HUES64 (cell line): Measurements from ENCODE around the gene RNF2. TPM values are rescaled to one million over a fixed set of nuclear protein-coding genes. Genes with fewer than 3 reads are reported as not detected.
"Not testable (repeated sequence)": the region's sequence is repeated elsewhere in the genome, so short reads cannot be mapped to it uniquely, and the experiment has no call there.

Experiments
- H3K27ac ChIP-seq: 2 replicates; pipeline ENCODE4 v1.7.0; 2013; ENCODE audit warnings: low read depth, low read length, inconsistent platforms
- H3K27me3 ChIP-seq: 2 replicates; pipeline ENCODE4 v1.6.1; 2013; ENCODE audit warnings: mild to moderate bottlenecking, low read length; ENCODE audit not compliant: insufficient read depth
- H3K36me3 ChIP-seq: 2 replicates; pipeline ENCODE4 v1.6.1; 2013; ENCODE audit warnings: mild to moderate bottlenecking, low read length; ENCODE audit not compliant: insufficient read depth
- H3K4me1 ChIP-seq: 2 replicates; pipeline ENCODE4 v1.6.1; 2013; ENCODE audit warnings: mild to moderate bottlenecking, low read length, moderate library complexity; ENCODE audit not compliant: insufficient read depth
- H3K4me3 ChIP-seq: 2 replicates; pipeline ENCODE4 v1.5.1; 2013; ENCODE audit warnings: mild to moderate bottlenecking, low read length, moderate library complexity
- H3K9ac ChIP-seq: 2 replicates; pipeline ENCODE4 v1.6.1; 2013; ENCODE audit warnings: mild to moderate bottlenecking, low read depth, low read length
- H3K9me3 ChIP-seq: 2 replicates; pipeline ENCODE4 v1.6.1; 2013; ENCODE audit warnings: low read depth, low read length; ENCODE audit not compliant: insufficient read depth
- WGBS: fragments of 150-250, 120-280 bp; methylation state at CpG from one replicate; pipeline ENCODE4 v1.1.7; 2013; ENCODE audit warnings: missing lambda C conversion rate; 5-methylcytosine and 5-hydroxymethylcytosine counted together
- polyA plus RNA-seq, 2 experiments: library from polyadenylated mRNA; stranded (reverse); fragments of 50-300 nt; gene quantifications; one replicate each; pipeline ENCODE4 v1.2.3, GENCODE V29; 2013

Gene RNF2
- 50.8 TPM for polyA plus RNA-seq (2013, experiment 1 of 2)
- 55.2 TPM for polyA plus RNA-seq (2013, experiment 2 of 2)

DNA sequence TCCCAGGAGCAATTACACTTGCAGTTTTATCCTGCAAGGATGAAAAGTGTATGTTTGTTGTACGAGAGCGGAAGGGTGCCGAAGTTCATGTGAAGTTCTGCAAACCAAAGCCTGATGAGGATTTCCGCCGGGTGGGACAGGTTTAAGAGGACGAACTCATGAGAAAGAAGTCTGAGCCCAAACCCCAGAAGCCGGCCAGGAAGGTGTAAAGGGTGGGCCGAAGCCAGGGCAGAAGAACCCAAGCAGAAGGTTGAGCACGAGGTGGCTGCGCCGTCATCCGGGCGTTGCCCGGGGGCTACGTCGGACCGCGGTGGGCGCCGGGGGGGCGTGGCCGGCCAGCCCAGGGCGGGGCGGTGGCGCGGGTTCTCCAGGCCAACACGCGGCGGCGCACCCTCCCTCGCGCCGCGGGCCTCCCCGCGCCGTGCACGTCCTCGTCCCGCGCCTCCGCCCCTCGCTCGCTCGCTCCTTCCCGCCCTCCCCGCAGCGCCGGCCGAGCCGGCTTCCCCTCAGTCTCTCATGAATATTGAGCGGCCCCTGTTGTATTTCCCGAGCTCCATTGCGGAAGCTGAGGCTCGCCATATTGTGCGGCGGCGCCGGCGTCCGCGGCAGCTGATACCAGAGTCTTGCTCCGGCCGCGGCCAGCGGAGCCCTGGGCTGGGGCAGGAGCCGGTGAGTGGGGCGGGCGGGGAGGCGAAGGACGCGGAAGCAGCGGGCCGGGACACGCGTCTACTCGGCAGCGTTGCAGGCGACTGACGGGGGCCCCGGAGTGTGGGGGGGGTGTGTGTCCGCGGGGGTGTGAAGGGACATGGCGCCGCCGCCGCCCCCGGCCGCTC, at the start of gene RNF2:
Gene RNF2 (plus strand): TSS at position 578 of the 833 bp plus-strand sequence. CDS start 41,996 bp downstream, outside the sequence.
- Histone ChIP-seq H3K4me1 (peaks cover 29% of the 10 kb centered on the region), H3K27ac (peak within 1 kb of the TSS; percentile 57), H3K27me3 (peaks cover 17% of the 10 kb centered on the region), H3K9me3 (no peaks in the 10 kb centered on the region), H3K4me3 (peak within 1 kb of the TSS; percentile 80), H3K9ac (peak within 1 kb of the TSS; percentile 86), H3K36me3 (no peaks in the 10 kb centered on the region)
- 6% methylated on average over 89 of the region's 89 CpGs for WGBS

GRCh38 chr1:184999974-185000373, 45.4 kb upstream of the RNF2 start:
- WGBS, result 98% methylated on average over 6 of the region's 6 CpGs
- not testable (repeated sequence) for H3K9ac ChIP-seq, H3K4me3 ChIP-seq

DNA sequence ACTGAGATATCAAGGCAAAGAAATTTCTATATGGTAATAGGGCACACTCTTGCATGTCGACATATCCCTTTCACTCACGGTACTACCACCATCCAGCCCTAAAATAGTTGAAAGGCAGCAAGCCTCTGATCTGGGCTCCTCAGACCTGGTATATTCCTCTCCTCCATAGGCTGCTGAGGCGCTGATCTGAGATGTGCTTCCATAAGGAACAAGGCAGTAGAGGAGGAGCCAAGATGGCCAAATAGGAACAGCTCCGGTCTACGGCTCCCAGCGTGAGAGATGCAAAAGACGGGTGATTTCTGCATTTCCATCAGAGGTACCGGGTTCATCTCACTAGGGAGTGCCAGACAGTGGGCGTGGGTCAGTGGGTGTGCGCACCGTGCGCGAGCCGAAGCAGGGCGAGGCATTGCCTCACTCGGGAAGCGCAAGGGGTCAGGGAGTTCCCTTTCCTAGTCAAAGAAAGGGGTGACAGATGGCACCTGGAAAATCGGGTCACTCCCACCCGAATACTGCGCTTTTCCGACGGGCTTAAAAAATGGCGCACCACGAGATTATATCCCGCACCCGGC, 44.0 kb upstream of the RNF2 start:
- WGBS, result 89% methylated on average over 21 of the region's 26 CpGs
- H3K4me1 ChIP-seq, H3K4me3 ChIP-seq, H3K9ac ChIP-seq, H3K9me3 ChIP-seq, H3K27ac ChIP-seq, H3K36me3 ChIP-seq, H3K27me3 ChIP-seq: not testable (repeated sequence)

More at GRCh38 chr1:184999974-185000373, 45.4 kb upstream of the RNF2 start:
- not testable (repeated sequence) for H3K36me3 ChIP-seq, H3K4me1 ChIP-seq, H3K9me3 ChIP-seq, H3K27ac ChIP-seq, H3K27me3 ChIP-seq

- no peak overlapping the region for H3K9ac ChIP-seq
- no peaks in the 10 kb centered on the region for H3K4me1 ChIP-seq
- no peaks in the 10 kb centered on the region for H3K27me3 ChIP-seq
- H3K9me3 ChIP-seq, result no peaks in the 10 kb centered on the region
- H3K36me3 ChIP-seq, result no peaks in the 10 kb centered on the region
- H3K27ac ChIP-seq, result no peak overlapping the region
- H3K4me3 ChIP-seq, result no peak overlapping the region
Observed at GRCh38 chr1:185008838-185009237, 36.5 kb upstream of the RNF2 start.

DNA sequence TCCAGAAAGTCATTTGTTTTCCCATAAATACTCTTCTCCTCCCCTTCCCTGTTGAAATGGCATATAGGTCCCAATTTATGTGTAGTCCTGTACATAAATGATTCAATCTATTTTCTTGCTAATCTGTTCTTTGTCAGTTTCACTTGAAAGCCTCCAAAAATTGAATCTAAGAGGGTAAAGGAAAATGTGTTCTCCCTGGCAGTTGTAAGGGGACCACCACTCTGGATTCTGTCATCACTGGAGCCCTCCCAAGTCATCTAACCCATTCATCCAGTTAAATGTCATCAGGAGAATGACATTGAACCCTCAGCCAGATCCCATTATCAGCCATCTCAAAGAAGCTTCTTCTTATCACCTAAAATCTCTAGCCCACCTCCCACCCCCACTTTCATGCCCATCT, 35.0 kb upstream of the RNF2 start:
- Histone ChIP-seq H3K27me3 (no peaks in the 10 kb centered on the region), H3K9me3 (no peaks in the 10 kb centered on the region), H3K4me3 (no peak overlapping the region), H3K9ac (no peak overlapping the region), H3K36me3 (no peaks in the 10 kb centered on the region), H3K27ac (no peak overlapping the region), H3K4me1 (no peaks in the 10 kb centered on the region)

GRCh38 chr1:185014941-185015340, 30.4 kb upstream of the RNF2 start:
- WGBS, result 93% methylated on average over 3 of the region's 3 CpGs
- H3K27ac ChIP-seq, result no peak overlapping the region
- H3K4me3 ChIP-seq, result no peak overlapping the region
- H3K27me3 ChIP-seq, result no peaks in the 10 kb centered on the region
- H3K36me3 ChIP-seq, result no peaks in the 10 kb centered on the region
- H3K4me1 ChIP-seq, result no peaks in the 10 kb centered on the region
- H3K9ac ChIP-seq, result no peak overlapping the region
- no peaks in the 10 kb centered on the region for H3K9me3 ChIP-seq

GRCh38 chr1:185015631-185016030, 29.7 kb upstream of the RNF2 start:
- Histone ChIP-seq H3K9me3 (no peaks in the 10 kb centered on the region), H3K27me3 (no peaks in the 10 kb centered on the region), H3K4me1 (no peaks in the 10 kb centered on the region), H3K9ac (no peak overlapping the region), H3K4me3 (no peak overlapping the region), H3K36me3 (no peaks in the 10 kb centered on the region), H3K27ac (no peak overlapping the region)
- 91% methylated on average over 3 of the region's 3 CpGs for WGBS

DNA sequence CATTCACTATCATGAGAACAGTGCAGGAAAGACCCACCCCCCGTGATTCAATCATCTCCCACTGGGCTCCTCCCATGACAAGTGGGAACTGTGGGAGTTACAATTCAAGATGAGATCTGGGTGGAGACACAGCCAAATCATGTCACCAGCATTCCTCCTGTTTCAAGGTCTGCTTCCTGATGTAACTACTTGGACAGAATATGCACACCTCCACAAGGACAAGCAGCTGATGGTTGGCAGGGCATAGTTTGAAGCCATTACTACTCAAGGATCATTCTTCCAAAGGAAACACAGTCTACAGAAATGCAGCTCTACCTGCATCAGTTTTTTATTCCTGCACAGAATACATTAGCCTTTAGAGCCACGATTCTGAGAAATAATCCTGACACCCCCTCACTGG, 28.5 kb upstream of the RNF2 start:
- Histone ChIP-seq H3K27me3 (no peaks in the 10 kb centered on the region), H3K36me3 (no peaks in the 10 kb centered on the region), H3K9me3 (no peaks in the 10 kb centered on the region), H3K4me1 (no peaks in the 10 kb centered on the region), H3K27ac (no peak overlapping the region), H3K4me3 (no peak overlapping the region), H3K9ac (no peak overlapping the region)
- 89% methylated on average over 2 of the region's 2 CpGs for WGBS

DNA sequence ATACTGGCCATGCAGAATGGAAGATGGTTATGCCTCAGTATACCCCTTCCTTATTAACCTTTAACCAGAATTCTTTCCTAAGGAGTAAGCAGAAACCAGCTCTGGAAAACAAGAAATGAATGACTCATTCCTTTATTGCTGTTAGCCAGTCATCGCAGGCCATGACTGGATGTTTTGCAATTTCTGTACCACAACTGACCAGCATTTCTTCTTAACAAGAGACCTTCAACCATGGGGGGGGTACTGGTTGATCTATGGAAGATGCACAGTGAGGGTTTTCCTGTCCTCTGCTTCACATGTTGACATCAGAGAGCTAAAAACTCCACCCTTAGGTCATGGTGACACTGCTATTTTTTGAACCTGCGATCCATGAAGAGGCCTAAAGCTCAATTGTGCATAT, 28.0 kb upstream of the RNF2 start:
- H3K4me3 ChIP-seq, result no peak overlapping the region
- no peaks in the 10 kb centered on the region for H3K27me3 ChIP-seq
- no peaks in the 10 kb centered on the region for H3K36me3 ChIP-seq
- WGBS, result 98% methylated on average over 2 of the region's 2 CpGs
- no peak overlapping the region for H3K27ac ChIP-seq
- no peaks in the 10 kb centered on the region for H3K9me3 ChIP-seq
- H3K4me1 ChIP-seq, result no peaks in the 10 kb centered on the region
- H3K9ac ChIP-seq, result no peak overlapping the region

DNA sequence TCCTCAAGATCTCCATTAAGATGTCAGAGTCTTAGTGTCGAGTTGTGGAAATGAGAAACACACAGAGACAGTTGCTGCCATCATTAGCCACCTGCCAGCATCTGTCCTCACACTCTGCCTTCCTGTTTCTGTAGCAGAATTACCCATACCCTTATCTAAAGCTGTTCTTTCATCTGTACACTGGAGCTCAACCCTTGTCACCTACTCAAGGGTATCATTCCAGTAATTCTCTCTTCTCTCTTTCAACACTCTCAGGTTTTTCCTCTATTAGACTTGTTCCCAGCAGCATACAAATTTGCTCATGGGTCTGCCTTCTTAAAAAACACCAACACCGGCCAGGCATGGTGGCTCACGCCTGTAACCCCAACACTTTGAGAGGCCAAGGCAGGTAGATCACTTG, 27.4 kb upstream of the RNF2 start:
- Histone ChIP-seq H3K9ac (no peak overlapping the region), H3K4me1 (no peaks in the 10 kb centered on the region), H3K4me3 (no peak overlapping the region), H3K36me3 (no peaks in the 10 kb centered on the region), H3K27ac (no peak overlapping the region), H3K9me3 (no peaks in the 10 kb centered on the region), H3K27me3 (no peaks in the 10 kb centered on the region)
- WGBS, result 96% methylated on average over 3 of the region's 3 CpGs

- Histone ChIP-seq H3K27ac (no peak overlapping the region), H3K4me1 (no peaks in the 10 kb centered on the region), H3K9me3 (peaks cover 27% of the 10 kb centered on the region), H3K36me3 (no peaks in the 10 kb centered on the region), H3K9ac (no peak overlapping the region), H3K27me3 (no peaks in the 10 kb centered on the region), H3K4me3 (no peak overlapping the region)
- 95% methylated on average over 4 of the region's 4 CpGs for WGBS
Observed at GRCh38 chr1:185027252-185027882, 18.0 kb upstream of the RNF2 start.
